Stimulated activated CD4-positive, alpha-beta T cell treated with anti-CD3 and anti-CD28 coated beads, Interleukin-15, amount 100 ng/mL, for 1 hour (primary cell): ENCODE results near the gene ABCC6.
"Not testable (repeated sequence)": the region's sequence is repeated elsewhere in the genome, so short reads cannot be mapped to it uniquely, and the experiment has no call there.

Experiments
- DNase-seq, 2 donors: peaks; one replicate each; pipeline ENCODE4 v3.0.0-alpha.2; 2020; ENCODE audit warnings: low read depth in 1 of 2, low spot score in 1 of 2

The ABCC6 gene

GRCh38 chr16:16223662-16224241 is 458 bp upstream of the ABCC6 start:
- not testable (repeated sequence) for DNase-seq

- not testable (repeated sequence) for DNase-seq
These were observed 1.9 kb downstream of the ABCC6 start for GRCh38 chr16:16221382-16221781.

- not testable (repeated sequence) for DNase-seq
These were observed 2.8 kb downstream of the ABCC6 start for GRCh38 chr16:16220449-16220848.

GRCh38 chr16:16218787-16219186 is 4.5 kb downstream of the ABCC6 start:
- not testable (repeated sequence) for DNase-seq

- DNase-seq, result not testable (repeated sequence)
These were observed 4.9 kb downstream of the ABCC6 start for GRCh38 chr16:16218349-16218748.

GRCh38 chr16:16213863-16214293 is 9.4 kb downstream of the ABCC6 start:
- not testable (repeated sequence) for DNase-seq

GRCh38 chr16:16211404-16211803 is 11.9 kb downstream of the ABCC6 start:
- not testable (repeated sequence) for DNase-seq

GRCh38 chr16:16208461-16208860 is 14.8 kb downstream of the ABCC6 start:
- not testable (repeated sequence) for DNase-seq

GRCh38 chr16:16207787-16208334 is 15.4 kb downstream of the ABCC6 start:
- DNase-seq, result not testable (repeated sequence)

- DNase-seq, result not testable (repeated sequence)
These were observed 16.1 kb downstream of the ABCC6 start for GRCh38 chr16:16207097-16207786.

GRCh38 chr16:16205864-16206263 is 17.4 kb downstream of the ABCC6 start:
- DNase-seq, result not testable (repeated sequence)

GRCh38 chr16:16204552-16204951 is 18.7 kb downstream of the ABCC6 start:
- not testable (repeated sequence) for DNase-seq

GRCh38 chr16:16203494-16203893 is 19.8 kb downstream of the ABCC6 start:
- DNase-seq, result not testable (repeated sequence)

GRCh38 chr16:16202400-16203143 is 20.7 kb downstream of the ABCC6 start:
- not testable (repeated sequence) for DNase-seq

GRCh38 chr16:16201880-16202279 is 21.4 kb downstream of the ABCC6 start:
- not testable (repeated sequence) for DNase-seq

GRCh38 chr16:16200391-16200790 is 22.9 kb downstream of the ABCC6 start:
- DNase-seq, result not testable (repeated sequence)

GRCh38 chr16:16199428-16199827 is 23.9 kb downstream of the ABCC6 start:
- DNase-seq, result not testable (repeated sequence)

GRCh38 chr16:16197966-16198365 is 25.3 kb downstream of the ABCC6 start:
- DNase-seq, result no peak

- no peak for DNase-seq
These were observed 26.0 kb downstream of the ABCC6 start for GRCh38 chr16:16197331-16197730.

GRCh38 chr16:16196099-16196498 is 27.2 kb downstream of the ABCC6 start:
- no peak for DNase-seq

- no peak for DNase-seq
These were observed 31.7 kb downstream of the ABCC6 start for GRCh38 chr16:16191493-16192167.
